ENCODE measurements around the gene VPS16.

VPS16 gene

GRCh38 chr20:2840138-2840966 is at the start of gene VPS16, which contains the start of gene PCED1A:
VPS16 (plus strand) TSS chr20:2840745; CDS start chr20:2840775, 30 bp downstream.
PCED1A (minus strand) TSS chr20:2840655; CDS start chr20:2839912, 743 bp downstream.
- peak; percentile 87 for DNase-seq

GRCh38 chr20:2793471-2793870 is 47.1 kb upstream of the VPS16 start:
- DNase-seq: no peak

GRCh38 chr20:2794202-2794748 is 46.3 kb upstream of the VPS16 start:
- no peak for DNase-seq

GRCh38 chr20:2794866-2795447 is 45.6 kb upstream of the VPS16 start:
- DNase-seq: no peak

GRCh38 chr20:2795451-2795850 is 45.1 kb upstream of the VPS16 start:
- no peak for DNase-seq

GRCh38 chr20:2796011-2796660 is 44.4 kb upstream of the VPS16 start:
- no peak for DNase-seq

GRCh38 chr20:2797136-2797983 is 43.2 kb upstream of the VPS16 start:
- no peak for DNase-seq

- no peak for DNase-seq
Measured at GRCh38 chr20:2798095-2798805, 42.3 kb upstream of the VPS16 start.

GRCh38 chr20:2798814-2799213 is 41.7 kb upstream of the VPS16 start:
- DNase-seq: no peak

- DNase-seq: no peak
Measured at GRCh38 chr20:2799271-2799670, 41.3 kb upstream of the VPS16 start.

GRCh38 chr20:2799688-2800520 is 40.6 kb upstream of the VPS16 start:
- DNase-seq: no peak

GRCh38 chr20:2800521-2801285 is 39.8 kb upstream of the VPS16 start, which contains the start of gene CPXM1:
CPXM1 (minus strand) TSS chr20:2800627; CDS start chr20:2800572, 55 bp downstream.
- no peak for DNase-seq

GRCh38 chr20:2801286-2801728 is 39.2 kb upstream of the VPS16 start:
- DNase-seq: no peak

GRCh38 chr20:2804041-2804828 is 36.3 kb upstream of the VPS16 start:
- DNase-seq: no peak

- no peak for DNase-seq
Measured at GRCh38 chr20:2804852-2805688, 35.5 kb upstream of the VPS16 start.

GRCh38 chr20:2805689-2806350 is 34.7 kb upstream of the VPS16 start:
- DNase-seq: no peak

GRCh38 chr20:2806351-2806701 is 34.2 kb upstream of the VPS16 start:
- no peak for DNase-seq

GRCh38 chr20:2807019-2807418 is 33.5 kb upstream of the VPS16 start:
- DNase-seq: no peak

Data from fibroblast of skin of right quadriceps (primary cell).